ENCODE results near the gene B3GALT6.

The B3GALT6 gene

DNA sequence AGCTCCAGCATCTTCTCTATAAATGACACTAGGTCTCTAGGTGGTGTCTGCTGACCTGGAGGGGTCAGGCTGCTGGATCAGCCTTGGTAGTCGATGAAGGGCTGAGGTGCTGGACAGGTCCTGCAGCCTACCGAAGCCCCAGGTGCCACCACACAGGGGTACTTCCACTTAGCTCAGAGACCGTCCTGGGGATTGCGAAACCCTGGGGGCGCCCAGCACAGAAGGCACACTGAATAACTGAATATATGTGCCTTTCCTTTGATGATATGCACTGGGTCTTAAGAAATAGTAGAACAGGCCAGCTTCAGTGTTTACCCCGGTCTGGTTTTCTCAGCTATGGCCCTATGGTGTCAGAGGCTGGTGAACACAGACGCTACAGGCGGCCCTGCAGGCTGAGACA lies 30.7 kb downstream of the B3GALT6 start:
- TF ChIP-seq, protein P1, sequence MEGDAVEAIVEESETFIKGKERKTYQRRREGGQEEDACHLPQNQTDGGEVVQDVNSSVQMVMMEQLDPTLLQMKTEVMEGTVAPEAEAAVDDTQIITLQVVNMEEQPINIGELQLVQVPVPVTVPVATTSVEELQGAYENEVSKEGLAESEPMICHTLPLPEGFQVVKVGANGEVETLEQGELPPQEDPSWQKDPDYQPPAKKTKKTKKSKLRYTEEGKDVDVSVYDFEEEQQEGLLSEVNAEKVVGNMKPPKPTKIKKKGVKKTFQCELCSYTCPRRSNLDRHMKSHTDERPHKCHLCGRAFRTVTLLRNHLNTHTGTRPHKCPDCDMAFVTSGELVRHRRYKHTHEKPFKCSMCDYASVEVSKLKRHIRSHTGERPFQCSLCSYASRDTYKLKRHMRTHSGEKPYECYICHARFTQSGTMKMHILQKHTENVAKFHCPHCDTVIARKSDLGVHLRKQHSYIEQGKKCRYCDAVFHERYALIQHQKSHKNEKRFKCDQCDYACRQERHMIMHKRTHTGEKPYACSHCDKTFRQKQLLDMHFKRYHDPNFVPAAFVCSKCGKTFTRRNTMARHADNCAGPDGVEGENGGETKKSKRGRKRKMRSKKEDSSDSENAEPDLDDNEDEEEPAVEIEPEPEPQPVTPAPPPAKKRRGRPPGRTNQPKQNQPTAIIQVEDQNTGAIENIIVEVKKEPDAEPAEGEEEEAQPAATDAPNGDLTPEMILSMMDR (IDR thresholded peaks at IDR 0.05; ENCODE audit: control extremely low read depth, extremely low read depth, low read depth, missing control alignments): no peak
- no peak for DNase-seq (ENCODE audit: extremely low spot score)
- ChIA-PET CTCF (interaction anchor here (1.3 kb wide), 1 partner anchor 29 kb away, joined by 3 read pairs; no protein-coding TSS in a partner anchor), POLR2A (no interaction called here)

DNA sequence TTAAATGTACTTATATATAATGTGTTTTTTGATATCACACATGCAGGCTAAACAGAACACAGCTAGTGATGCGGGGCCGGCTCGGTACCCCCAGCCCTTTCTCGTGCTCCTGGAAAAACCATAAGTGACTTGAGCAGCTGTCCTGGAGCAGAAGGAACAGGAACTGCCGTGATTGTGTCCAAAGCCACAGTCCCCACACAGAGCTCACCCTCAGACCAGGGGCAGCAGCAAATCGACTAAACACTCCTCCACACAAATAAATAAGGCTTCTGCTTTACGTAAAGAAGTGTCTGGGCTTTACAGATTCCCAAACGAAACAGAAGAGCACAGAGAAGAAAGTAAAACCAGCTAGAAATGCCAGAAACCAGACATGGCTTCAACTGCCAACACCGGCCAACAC lies 32.0 kb downstream of the B3GALT6 start:
- ChIA-PET CTCF (interaction anchor here (1.1 to 1.4 kb wide), 3 partner anchors 13 to 280 kb away, joined by 3 to 4 read pairs (median 3); no protein-coding TSS in a partner anchor), POLR2A (no interaction called here)
- TF ChIP-seq, protein P1 (IDR thresholded peaks at IDR 0.05; ENCODE audit: control extremely low read depth, extremely low read depth, low read depth, missing control alignments): no peak
- DNase-seq (ENCODE audit: extremely low spot score): no peak

DNA sequence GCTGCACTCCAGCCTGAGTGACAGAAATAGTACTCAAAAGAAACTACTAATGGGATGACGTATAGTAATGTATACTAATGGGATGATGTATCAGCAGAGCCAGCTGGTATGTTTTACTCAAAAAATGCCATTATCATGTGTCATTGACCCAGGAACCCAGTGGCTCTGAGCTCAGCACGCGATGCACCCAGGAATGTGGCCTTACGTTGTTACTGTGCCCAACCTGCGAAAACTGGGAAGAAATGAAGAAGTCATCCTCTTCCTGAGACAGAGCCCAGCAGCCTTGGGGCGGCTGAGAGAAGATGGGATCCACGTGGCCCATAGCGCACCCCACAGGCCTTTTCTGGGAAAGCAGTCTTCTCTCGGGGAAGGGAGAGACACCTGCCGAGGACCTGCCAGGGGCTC lies 32.8 kb downstream of the B3GALT6 start:
- DNase-seq (ENCODE audit: extremely low spot score): no peak
- TF ChIP-seq, protein P1 (IDR thresholded peaks at IDR 0.05; ENCODE audit: control extremely low read depth, extremely low read depth, low read depth, missing control alignments): no peak
- ChIA-PET CTCF (interaction anchor here (1.3 to 1.4 kb wide), 2 partner anchors 14 to 281 kb away, joined by 3 to 4 read pairs; no protein-coding TSS in a partner anchor), POLR2A (no interaction called here)

DNA sequence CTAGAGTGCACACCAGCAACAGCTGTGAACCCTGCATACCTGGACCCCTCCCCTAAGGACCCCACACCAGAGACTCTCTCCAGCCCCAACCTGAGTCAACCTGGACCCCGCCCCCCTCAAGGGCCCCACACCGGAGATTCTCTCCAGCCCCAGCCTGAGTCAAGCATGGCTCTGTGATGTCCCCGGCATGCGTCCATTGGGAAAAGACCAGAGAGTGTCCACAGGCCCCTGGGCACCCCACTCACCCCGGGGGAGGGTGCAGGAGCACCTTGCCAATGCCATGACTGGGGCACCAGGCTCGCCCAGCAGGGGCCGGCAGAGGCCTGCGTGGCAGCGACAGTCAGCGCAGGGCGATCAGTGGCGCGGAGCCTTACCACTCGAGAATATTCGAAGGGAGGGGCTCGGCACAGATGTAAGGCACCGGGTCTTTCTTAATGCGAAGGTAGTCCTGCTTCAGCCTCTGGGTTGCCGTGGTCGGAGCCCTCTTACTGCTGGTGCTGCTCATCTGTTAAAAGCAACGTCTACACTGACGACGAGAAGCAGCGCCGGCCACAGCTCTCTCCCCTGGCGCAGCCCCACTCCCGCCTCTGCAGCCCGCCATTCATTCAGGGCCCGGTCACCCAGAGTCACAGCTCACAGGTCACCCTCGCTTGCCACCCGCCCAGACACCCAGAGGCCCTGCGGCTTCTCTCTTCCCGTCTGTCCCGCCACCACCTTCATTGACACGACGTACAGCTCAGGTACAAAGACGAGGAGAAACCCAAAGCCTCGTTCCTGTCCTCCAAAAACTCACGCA lies 35.6 kb downstream of the B3GALT6 start:
- CTCF ChIA-PET: interaction anchor here (2.0 kb wide), 1 partner anchor 145 kb away, joined by 6 read pairs; no protein-coding TSS in a partner anchor
- POLR2A ChIA-PET: no interaction called here
- TF ChIP-seq, protein P1 (IDR thresholded peaks at IDR 0.05; ENCODE audit: control extremely low read depth, extremely low read depth, low read depth, missing control alignments): no peak
- no peak for DNase-seq (ENCODE audit: extremely low spot score)

DNA sequence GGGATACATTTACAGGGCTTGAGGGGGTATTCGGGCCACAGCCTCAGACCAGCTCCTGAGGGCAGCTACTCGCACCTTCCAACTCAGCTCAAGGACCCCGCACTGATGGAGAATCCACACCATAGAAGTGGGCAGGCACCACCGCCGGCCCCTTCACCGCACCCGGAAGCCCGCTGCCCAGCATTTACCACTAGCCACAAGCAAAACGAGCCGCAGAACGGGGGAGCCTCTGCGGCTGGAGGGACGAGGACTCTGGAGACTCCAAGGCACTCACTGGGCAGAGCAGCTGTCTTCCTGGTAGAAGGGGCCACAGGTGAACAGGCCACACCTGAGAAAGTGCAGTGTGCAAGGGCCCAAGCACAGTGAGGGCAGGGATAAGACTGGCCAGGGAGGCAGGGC lies 36.2 kb downstream of the B3GALT6 start:
- CTCF ChIA-PET: no interaction called here
- POLR2A ChIA-PET: no interaction called here
- DNase-seq (ENCODE audit: extremely low spot score): no peak
- TF ChIP-seq, protein P1 (IDR thresholded peaks at IDR 0.05; ENCODE audit: control extremely low read depth, extremely low read depth, low read depth, missing control alignments): no peak

DNA sequence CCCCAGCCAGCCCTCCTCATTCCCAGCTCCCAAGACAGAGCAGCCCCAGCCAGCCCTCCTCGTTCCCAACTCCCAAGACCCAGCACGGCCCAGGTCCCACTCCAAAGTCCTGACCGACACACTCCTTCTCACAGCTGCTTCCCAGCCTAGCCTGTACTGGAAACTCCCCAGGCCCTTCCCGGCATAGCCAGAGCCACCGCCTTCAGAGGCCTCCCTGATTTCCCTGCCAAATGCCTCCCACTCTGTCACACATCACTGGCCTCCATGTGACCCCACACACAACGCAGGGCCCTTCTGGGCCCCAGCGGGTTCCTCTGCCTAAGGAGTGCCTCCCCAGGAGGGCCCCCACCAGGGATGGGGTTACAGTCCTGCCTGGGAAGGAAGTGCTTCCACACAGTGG lies 38.8 kb downstream of the B3GALT6 start:
- TF ChIP-seq, protein P1 (IDR thresholded peaks at IDR 0.05; ENCODE audit: control extremely low read depth, extremely low read depth, low read depth, missing control alignments): no peak
- POLR2A ChIA-PET: no interaction called here
- CTCF ChIA-PET: interaction anchor here (1.1 to 2.2 kb wide), 4 partner anchors 9 to 239 kb away, joined by 3 to 11 read pairs (median 4); no protein-coding TSS in a partner anchor
- no peak for DNase-seq (ENCODE audit: extremely low spot score)
